SIG-M5 (cell line): ENCODE results near the gene S1PR5.
"Not testable (repeated sequence)": the region's sequence is repeated elsewhere in the genome, so short reads cannot be mapped to it uniquely, and the experiment has no call there.

Experiments used
- DNase-seq: peaks from one replicate; lab custom pipeline; 2025; lab: John Stamatoyannopoulos, UW

The S1PR5 gene

GRCh38 chr19:10544242-10544752 lies 27.1 kb upstream of the S1PR5 start:
- DNase-seq, result no peak

GRCh38 chr19:10543420-10544241 lies 26.4 kb upstream of the S1PR5 start, which contains the start of gene ATG4D:
Gene ATG4D, plus strand, starts transcription at chr19:10543904. Its CDS starts 187 bp downstream, at chr19:10544091.
- DNase-seq, result no peak

DNA sequence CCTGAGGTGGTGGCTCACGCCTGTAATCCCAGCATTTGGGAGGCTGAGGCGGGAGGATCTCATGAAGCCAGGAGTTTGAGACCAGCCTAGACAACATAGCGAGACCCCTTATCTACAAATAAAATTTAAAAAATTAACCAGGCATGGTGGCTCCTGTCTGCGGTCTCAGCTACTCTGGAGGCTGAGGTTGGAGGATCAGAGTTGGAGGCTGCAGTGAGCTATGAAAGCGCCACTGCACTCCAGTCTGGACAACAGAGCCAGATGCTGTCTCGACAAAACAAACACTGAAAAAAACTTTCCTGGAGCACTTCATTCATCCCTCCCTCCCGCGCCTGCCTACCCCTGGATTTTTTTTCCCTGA lies 25.8 kb upstream of the S1PR5 start:
- DNase-seq, result no peak

DNA sequence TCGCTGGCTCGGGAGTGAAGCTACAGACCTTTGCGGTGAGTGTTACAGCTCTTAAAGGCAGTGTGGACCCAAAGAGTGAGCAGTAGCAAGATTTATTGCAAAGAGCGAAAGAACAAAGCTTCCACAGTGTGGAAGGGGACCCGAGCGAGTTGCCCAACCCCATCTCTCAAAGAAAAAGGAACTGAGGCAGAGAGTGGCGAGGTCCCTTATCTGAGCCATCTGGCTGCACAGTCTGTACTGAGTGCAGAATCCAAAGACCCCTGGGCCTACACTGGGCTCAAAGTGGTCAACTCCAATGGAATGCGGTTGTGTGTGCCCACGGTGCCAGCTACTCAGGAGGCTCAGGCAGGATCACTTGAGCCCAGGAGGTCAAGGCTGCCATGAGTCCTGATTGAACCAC lies 21.8 kb upstream of the S1PR5 start:
- not testable (repeated sequence) for DNase-seq

GRCh38 chr19:10538204-10538983 lies 21.1 kb upstream of the S1PR5 start:
- DNase-seq, result no peak

GRCh38 chr19:10537668-10538067 lies 20.4 kb upstream of the S1PR5 start:
- no peak for DNase-seq

DNA sequence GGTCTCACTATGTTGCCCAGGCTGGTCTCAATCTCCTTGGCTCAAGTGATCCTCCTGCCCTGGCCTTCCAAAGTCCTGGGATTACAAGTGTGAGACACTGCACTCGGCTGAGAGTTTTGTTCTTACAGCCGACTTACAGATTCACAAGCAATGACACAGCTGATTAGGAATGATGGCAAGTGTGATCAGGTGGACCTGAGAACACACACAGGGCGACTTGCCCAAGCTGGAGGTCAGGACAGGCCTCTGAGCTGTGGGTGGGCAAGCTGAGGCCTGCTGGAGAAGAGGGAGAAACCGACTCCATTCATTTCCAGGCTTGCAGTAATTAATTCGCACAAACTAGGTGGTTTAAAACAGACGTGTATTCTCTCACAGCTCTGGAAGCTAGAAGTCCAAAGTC lies 18.4 kb upstream of the S1PR5 start:
- no peak for DNase-seq

GRCh38 chr19:10533646-10534386 lies 16.6 kb upstream of the S1PR5 start:
- DNase-seq, result no peak

DNA sequence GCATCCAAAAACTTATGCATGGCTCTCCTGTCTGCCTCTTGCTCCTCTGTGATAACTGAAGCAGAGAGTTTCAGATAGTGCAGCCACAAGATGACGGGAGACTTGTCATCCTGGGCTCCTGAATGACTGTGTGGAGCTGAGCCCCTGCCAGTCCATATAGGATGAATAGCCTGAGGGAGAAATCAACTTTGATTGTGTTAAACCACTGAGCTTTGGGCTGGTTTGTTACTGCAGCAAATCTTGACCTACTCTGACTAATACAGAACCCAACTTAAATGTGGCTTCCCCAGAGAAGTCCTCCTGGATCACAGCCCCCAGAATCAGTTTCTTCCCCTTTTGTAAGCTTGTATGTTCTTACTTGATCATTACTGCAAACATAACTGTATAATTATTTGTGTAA lies 15.2 kb upstream of the S1PR5 start:
- DNase-seq, result no peak

GRCh38 chr19:10526887-10527286 lies 9.6 kb upstream of the S1PR5 start:
- DNase-seq, result not testable (repeated sequence)

- DNase-seq, result no peak
Observed at GRCh38 chr19:10525636-10526035, 8.4 kb upstream of the S1PR5 start.

- DNase-seq, result no peak
Observed at GRCh38 chr19:10523135-10523636, 5.9 kb upstream of the S1PR5 start.

DNA sequence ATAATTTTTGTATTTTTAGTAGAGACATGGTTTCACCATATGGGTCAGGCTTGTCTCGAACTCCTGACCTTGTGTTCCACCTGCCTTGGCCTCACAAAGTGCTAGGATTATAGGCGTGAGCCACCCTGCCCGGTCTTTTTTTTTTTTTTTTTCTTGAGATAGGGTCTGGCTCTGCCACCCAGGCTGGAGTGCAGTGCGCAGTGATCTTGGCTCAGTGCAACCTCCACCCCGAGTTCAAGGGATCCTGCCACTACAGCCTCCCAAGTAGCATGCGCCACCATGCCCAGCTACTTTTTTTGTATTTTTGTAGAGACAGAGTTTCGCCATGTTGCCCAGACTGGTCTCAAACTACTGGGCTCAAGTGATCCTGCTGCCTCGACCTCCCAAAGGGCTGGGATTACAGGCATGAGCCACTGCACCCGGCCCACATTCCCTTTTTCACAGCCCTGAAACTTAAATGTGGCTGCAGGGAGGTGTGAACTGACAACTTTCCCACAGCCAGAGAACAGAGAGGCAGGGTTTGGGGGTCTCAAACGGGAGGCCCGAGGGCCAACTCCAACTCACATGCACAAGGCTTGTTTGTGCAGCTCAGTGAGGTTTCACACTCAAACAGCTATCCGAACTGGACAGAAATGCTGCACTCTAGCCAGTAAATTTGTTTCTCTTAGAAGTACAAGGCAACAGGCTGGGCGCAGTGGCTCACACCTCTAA lies 4.4 kb upstream of the S1PR5 start:
- no peak for DNase-seq

- DNase-seq, result no peak
Observed at GRCh38 chr19:10520652-10521318, 3.5 kb upstream of the S1PR5 start.

DNA sequence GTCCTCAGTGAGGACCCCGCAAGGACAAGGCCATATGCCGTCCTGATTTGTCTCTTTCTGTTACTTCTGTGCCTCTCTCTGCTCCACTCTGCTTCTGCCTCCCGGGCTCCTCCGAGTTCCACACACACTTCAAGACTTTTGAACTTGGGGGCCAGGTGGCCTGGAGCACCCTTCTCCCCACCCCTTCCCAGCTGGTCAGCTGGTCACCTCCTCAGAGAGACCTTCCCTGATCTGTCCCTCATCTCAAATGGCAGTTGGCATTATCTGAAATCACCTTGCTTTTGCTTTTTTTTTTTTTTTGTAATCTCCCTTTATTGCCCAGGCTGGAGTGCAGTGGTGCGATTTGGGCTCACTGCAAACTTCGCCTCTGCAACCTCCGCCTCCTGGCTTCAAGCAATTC lies 2.2 kb upstream of the S1PR5 start:
- DNase-seq, result no peak

DNA sequence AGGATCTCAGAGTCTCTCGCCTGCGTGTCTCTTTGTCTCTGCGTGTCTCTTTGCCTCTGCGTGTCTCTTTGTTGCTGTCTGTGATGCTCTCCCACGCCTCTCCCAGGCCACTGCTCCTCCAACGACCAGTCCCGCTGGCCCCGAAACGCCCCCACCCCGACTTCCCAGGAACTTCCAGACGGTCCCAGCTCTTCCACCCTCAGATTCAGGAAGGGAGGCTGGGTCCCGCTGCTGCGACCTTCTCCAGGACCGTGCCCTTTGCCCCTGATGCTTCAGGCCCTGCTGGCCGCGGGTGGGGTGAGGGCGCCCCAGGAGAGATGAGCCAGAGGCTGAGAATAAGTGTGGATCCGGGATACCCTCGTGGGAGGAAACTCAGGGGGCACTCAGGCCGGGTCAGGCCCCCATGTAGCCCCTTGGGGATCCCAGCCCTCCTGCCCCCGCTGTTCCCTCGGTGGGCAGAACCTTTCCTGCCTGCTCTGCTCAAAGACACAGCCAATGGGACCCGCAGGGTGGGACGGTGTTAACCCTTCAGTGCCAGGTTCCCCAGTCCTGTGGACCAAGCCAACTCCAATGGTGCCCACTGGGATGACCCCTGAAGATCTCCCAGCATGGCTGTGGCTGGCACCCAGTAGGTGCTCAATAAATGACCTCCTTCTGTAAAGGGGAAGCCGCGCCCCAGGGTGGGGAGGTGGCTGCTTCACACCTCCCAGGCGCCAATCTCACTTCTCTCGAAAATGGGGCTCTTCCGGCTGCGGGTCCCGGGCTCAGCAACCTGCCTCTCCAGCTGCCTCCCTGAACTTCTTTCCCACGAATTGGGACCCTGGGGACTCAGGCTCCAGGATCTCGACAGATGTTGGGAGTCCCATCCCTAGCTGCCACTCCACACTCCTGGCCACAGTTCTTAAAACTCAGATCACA lies 1.5 kb upstream of the S1PR5 start:
- DNase-seq, result no peak

GRCh38 chr19:10517760-10518443 lies 655 bp upstream of the S1PR5 start:
- DNase-seq, result no peak

DNA sequence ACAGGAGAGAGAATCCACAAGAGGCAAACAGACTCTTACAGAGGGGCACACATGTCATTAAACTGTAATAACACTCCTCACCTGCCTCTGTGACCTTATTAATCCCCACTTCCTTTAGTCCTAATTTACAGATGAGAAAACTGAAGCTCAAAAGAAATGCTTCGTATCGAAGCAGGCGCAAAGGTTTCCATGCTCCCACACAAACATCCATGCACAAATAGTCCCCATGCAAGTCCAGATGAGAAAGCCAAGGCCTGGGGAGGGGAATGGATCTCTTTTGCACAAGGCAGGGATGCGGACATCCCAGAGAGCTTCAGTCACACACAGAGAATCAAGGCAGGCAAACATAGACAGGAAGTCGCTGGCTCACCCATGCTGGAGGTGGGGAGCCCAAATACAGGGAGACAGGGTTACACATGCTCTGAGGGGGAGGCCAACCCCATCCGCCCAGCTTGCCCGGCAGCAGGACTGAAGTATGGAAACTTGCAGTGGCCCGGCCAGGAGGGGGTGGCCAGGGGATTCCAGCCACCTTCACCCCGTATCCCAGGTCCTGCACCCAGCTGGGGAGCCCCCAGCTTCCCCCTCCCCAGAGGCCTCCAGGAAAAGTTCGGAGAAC lies 468 bp downstream of the S1PR5 start:
- DNase-seq, result no peak

GRCh38 chr19:10516064-10516385 lies 1.2 kb downstream of the S1PR5 start:
- DNase-seq, result no peak
